H1 (cell line): ENCODE measurements around the gene SPSB1. TPM values are rescaled to one million over a fixed set of nuclear protein-coding genes. Genes with fewer than 3 reads are reported as not detected.

ENCODE experiments used
- ASH2L ChIP-seq: fragments of 200-600, 300-600 bp; sonication (generic); IDR thresholded peaks from one replicate; pipeline ENCODE4 v1.7.1; 2017; ENCODE audit warnings: low read length
- CHD7 ChIP-seq: fragments of 300-600 bp; sonication (generic); IDR thresholded peaks from 2 replicates; pipeline ENCODE4 v1.7.1; 2012; ENCODE audit warnings: low read length, moderate library complexity, mild to moderate bottlenecking, inconsistent platforms; ENCODE audit not compliant: insufficient replicate concordance
- CREB1 ChIP-seq: IDR thresholded peaks from 2 replicates; pipeline ENCODE4 v1.6.1; 2012; ENCODE audit warnings: inconsistent platforms
- EGR1 ChIP-seq: IDR thresholded peaks from 2 replicates; pipeline ENCODE4 v1.6.1; 2011; ENCODE audit warnings: low read depth, low read length, borderline replicate concordance
- FOSL1 ChIP-seq: IDR thresholded peaks from 2 replicates; pipeline ENCODE4 v1.6.1; 2011; ENCODE audit warnings: mild to moderate bottlenecking, low read depth, low read length, moderate library complexity; ENCODE audit not compliant: insufficient read depth
- HDAC2 ChIP-seq, 2 experiments: fragments of 300-600 bp in 1 of 2; sonication (generic) in 1 of 2; IDR thresholded peaks; 2 replicates each; pipeline ENCODE4 v1.6.1; 2011 to 2012; ENCODE audit warnings: low read depth in 2 of 2, low read length in 2 of 2, mild to moderate bottlenecking in 2 of 2, moderate library complexity in 2 of 2, borderline replicate concordance in 1 of 2, inconsistent platforms in 1 of 2
- JUND ChIP-seq: IDR thresholded peaks from 2 replicates; pipeline ENCODE4 v1.6.1; 2011; ENCODE audit warnings: mild to moderate bottlenecking, improper control_type of control experiment, low read length
- POLR2A ChIP-seq, 2 experiments: IDR thresholded peaks; 1 replicate in 1 of 2; 2 replicates in 1 of 2; pipeline ENCODE4 v1.6.1; 2011; ENCODE audit warnings: low read depth in 2 of 2, low read length in 2 of 2, mild to moderate bottlenecking in 2 of 2; ENCODE audit errors: control extremely low read depth in 1 of 2
- RFX5 ChIP-seq: IDR thresholded peaks from 2 replicates; pipeline ENCODE4 v1.6.1; 2011; ENCODE audit warnings: low read depth, low read length, improper control_type of control experiment, borderline replicate concordance
- SAP30 ChIP-seq: fragments of 300-600 bp; sonication (generic); IDR thresholded peaks from 2 replicates; pipeline ENCODE4 v1.7.1; 2012; ENCODE audit warnings: low read length, moderate library complexity, mild to moderate bottlenecking, inconsistent platforms; ENCODE audit not compliant: insufficient read depth, insufficient replicate concordance
- SP4 ChIP-seq: IDR thresholded peaks from 2 replicates; pipeline ENCODE4 v1.6.1; 2012; ENCODE audit warnings: low read length, inconsistent platforms
- polyA plus RNA-seq, 7 experiments: library from polyadenylated mRNA; depleted of rRNA in 3 of 7; stranded (reverse) in 5 of 7; unstranded in 2 of 7; fragments of >200 nt in 5 of 7; fragments of 200-250 nt in 2 of 7; gene quantifications; 1 replicate in 5 of 7; 2 replicates in 1 of 7; 4 replicates in 1 of 7; pipeline versions ENCODE4 v1.2.1 to v1.2.3, GENCODE V29; 2011 to 2013; ENCODE audit warnings: missing spikeins in 2 of 7, mixed read lengths in 2 of 7
- total RNA-seq: library from RNA; stranded (reverse); fragmentation: NEBNext Ultra II Directional; extraction: Animal tissue kit (Norgen Biotek cat#: 25700); gene quantifications from 2 replicates; pipeline ENCODE4 v1.2.1, GENCODE V29; 2021

SPSB1 gene
- total and polyA plus RNA-seq, 2 of the 8 experiments (the other 6 are each of a cell fraction or from before 2014, with no cell fraction given): 5.3 to 6.4 TPM

GRCh38 chr1:9369964-9370788, 77.5 kb downstream of the SPSB1 start (continued):
- TF ChIP-seq CHD7: no peak
- TF ChIP-seq CREB1: no peak
- TF ChIP-seq SAP30: no peak
- TF ChIP-seq FOSL1: no peak
- no peak for TF ChIP-seq SP4
- no peak for TF ChIP-seq EGR1
- no peak for TF ChIP-seq POLR2A (IDR thresholded peaks at IDR 0.05; ENCODE audit: control extremely low read depth in 1 of 2, low read depth in 2 of 2, low read length in 2 of 2)
- TF ChIP-seq HDAC2 (IDR thresholded peaks at IDR 0.05; ENCODE audit: borderline replicate concordance in 1 of 2, low read depth in 2 of 2, low read length in 2 of 2): no peak
- no peak for TF ChIP-seq ASH2L
- TF ChIP-seq RFX5: no peak
- no peak for TF ChIP-seq JUND
